Inflammatory macrophage (primary cell): Measurements from ENCODE around the gene ATP11A.
A peak's percentile ranks its signal among the peaks of the same experiment; 100 is the strongest.
"Not testable (repeated sequence)": the region's sequence is repeated elsewhere in the genome, so short reads cannot be mapped to it uniquely, and the experiment has no call there.

Source experiments
- DNase-seq, 2 donors: peaks; one replicate each; pipeline ENCODE4 v3.0.0-alpha.2; 2020 to 2022

The ATP11A gene

GRCh38 chr13:112884700-112885099 is 194.9 kb downstream of the ATP11A start:
- DNase-seq: not testable (repeated sequence)

GRCh38 chr13:112885242-112885781 is 195.5 kb downstream of the ATP11A start:
- no peak for DNase-seq

- DNase-seq: peak; percentile 46 to 51
Measured at GRCh38 chr13:112885782-112886268, 196.0 kb downstream of the ATP11A start.

- no peak for DNase-seq
Measured at GRCh38 chr13:112887151-112887550, 197.3 kb downstream of the ATP11A start.

GRCh38 chr13:112887557-112887991 is 197.7 kb downstream of the ATP11A start:
- DNase-seq: no peak

- DNase-seq: no peak
Measured at GRCh38 chr13:112888238-112889111, 198.6 kb downstream of the ATP11A start.

GRCh38 chr13:112889351-112890290 is 199.8 kb downstream of the ATP11A start:
- DNase-seq: no peak

- DNase-seq: no peak
Measured at GRCh38 chr13:112890316-112891145, 200.7 kb downstream of the ATP11A start.

- no peak for DNase-seq
Measured at GRCh38 chr13:112891477-112892401, 201.9 kb downstream of the ATP11A start.

- DNase-seq: peak in 1 of 2 donors; percentile 6
Measured at GRCh38 chr13:112892426-112893206, 202.8 kb downstream of the ATP11A start.

GRCh38 chr13:112893207-112893569 is 203.3 kb downstream of the ATP11A start:
- DNase-seq: no peak

GRCh38 chr13:112893570-112894422 is 204.0 kb downstream of the ATP11A start:
- no peak for DNase-seq

- DNase-seq: no peak
Measured at GRCh38 chr13:112894423-112894672, 204.5 kb downstream of the ATP11A start.

GRCh38 chr13:112894673-112895481 is 205.0 kb downstream of the ATP11A start:
- no peak for DNase-seq

GRCh38 chr13:112895521-112896465 is 206.0 kb downstream of the ATP11A start:
- no peak for DNase-seq

GRCh38 chr13:112896736-112897602 is 207.1 kb downstream of the ATP11A start:
- DNase-seq: no peak
